Skeletal muscle tissue (tissue), 4 donors: Measurements from ENCODE around the gene COMT. TPM values are rescaled to one million over a fixed set of nuclear protein-coding genes. Genes with fewer than 3 reads are reported as not detected.

Experiments used
- H3K27ac ChIP-seq: one replicate; pipeline ENCODE4 v1.7.0; 2013; ENCODE audit warnings: mild to moderate bottlenecking, low read depth, low read length, inconsistent platforms
- H3K27me3 ChIP-seq, 3 donors: one replicate each; pipeline ENCODE4 v1.7.0; 2013; ENCODE audit warnings: low read length in 3 of 3; ENCODE audit not compliant: control insufficient read depth in 3 of 3, insufficient read depth in 3 of 3
- H3K36me3 ChIP-seq, 3 donors: one replicate each; pipeline ENCODE4 v1.7.0; 2013; ENCODE audit warnings: low read length in 3 of 3; ENCODE audit not compliant: control insufficient read depth in 3 of 3, insufficient read depth in 3 of 3
- H3K4me1 ChIP-seq, 3 donors: one replicate each; pipeline ENCODE4 v1.7.0; 2013; ENCODE audit warnings: low read length in 3 of 3, mild to moderate bottlenecking in 3 of 3; ENCODE audit not compliant: control insufficient read depth in 3 of 3, insufficient read depth in 3 of 3
- H3K4me3 ChIP-seq, 3 donors: one replicate each; pipeline ENCODE4 v1.7.0; 2013; ENCODE audit warnings: low read length in 3 of 3
- H3K9ac ChIP-seq, 3 donors: one replicate each; pipeline ENCODE4 v1.7.0; 2013; ENCODE audit warnings: low read length in 3 of 3, mild to moderate bottlenecking in 3 of 3, moderate library complexity in 2 of 3, low read depth in 1 of 3
- H3K9me3 ChIP-seq, 3 donors: one replicate each; pipeline ENCODE4 v1.7.0; 2013; ENCODE audit warnings: low read length in 3 of 3; ENCODE audit not compliant: control insufficient read depth in 3 of 3
- total RNA-seq: library from RNA; depleted of rRNA; stranded (reverse); fragments of >200 nt; gene quantifications from one replicate; pipeline ENCODE4 v1.2.3, GENCODE V29; 2014
- donor health status: Osteomylitis.

Gene COMT
- total RNA-seq, 1 donor from 2014 or later = 25.6 TPM

- Histone ChIP-seq H3K36me3 (no peaks in the 10 kb centered on the region), H3K9ac (no peak overlapping the region), H3K4me3 (no peak overlapping the region), H3K4me1 (peaks cover 47 to 93% (median 69%) of the 10 kb centered on the region in 3 donors), H3K27me3 (no peaks in the 10 kb centered on the region), H3K9me3 (no peaks in the 10 kb centered on the region), H3K27ac (peak overlapping the region; percentile 47)
Measured at GRCh38 chr22:19995611-19996339, 54.2 kb downstream of the COMT start.

GRCh38 chr22:19996694-19997384 lies 55.3 kb downstream of the COMT start:
- Histone ChIP-seq H3K36me3 (no peaks in the 10 kb centered on the region), H3K4me1 (peaks cover 37 to 91% (median 59%) of the 10 kb centered on the region in 3 donors)

DNA sequence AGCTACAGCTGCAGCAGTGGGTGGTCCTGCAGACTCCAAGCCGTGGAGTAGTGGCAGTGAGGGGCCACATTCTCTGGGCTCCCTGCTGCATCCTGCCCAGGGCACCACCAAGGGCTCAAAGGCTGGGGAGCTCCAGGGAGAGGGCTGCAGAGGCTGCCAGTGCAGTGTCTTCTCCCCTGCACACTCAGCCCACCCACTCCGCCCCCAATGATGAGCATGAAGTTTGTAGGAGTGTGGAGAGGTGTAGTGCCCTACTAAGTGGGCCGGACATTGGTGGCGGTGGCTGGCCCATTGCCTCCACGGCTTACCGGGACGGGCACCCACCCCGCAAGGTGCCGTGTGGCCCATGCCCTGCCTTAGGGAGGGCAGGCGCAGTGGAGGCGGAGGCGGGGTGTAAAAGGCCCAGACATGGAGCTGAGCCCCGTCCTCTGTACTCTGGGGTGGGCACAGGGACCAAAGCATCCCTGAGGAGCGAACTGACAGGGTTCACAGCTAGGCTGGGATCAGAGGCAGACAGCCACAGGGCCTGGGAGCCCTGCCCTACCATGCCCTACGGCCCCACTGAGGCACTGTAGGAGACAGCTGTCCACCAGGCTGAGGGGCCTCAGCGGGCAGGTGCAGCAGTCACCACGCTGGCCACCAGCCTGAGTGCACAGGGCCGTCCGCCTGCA lies 56.1 kb downstream of the COMT start:
- Histone ChIP-seq H3K9ac (peak overlapping the region in 1 of 3 donors; percentile 8), H3K9me3 (no peaks in the 10 kb centered on the region), H3K36me3 (no peaks in the 10 kb centered on the region), H3K4me1 (peaks cover 32 to 86% (median 51%) of the 10 kb centered on the region in 3 donors), H3K4me3 (no peak overlapping the region), H3K27me3 (no peaks in the 10 kb centered on the region), H3K27ac (no peak overlapping the region)

More at GRCh38 chr22:19996694-19997384, 55.3 kb downstream of the COMT start:
- H3K27ac ChIP-seq = no peak overlapping the region
- H3K9ac ChIP-seq = peak overlapping the region in 1 of 3 donors; percentile 8
- no peak overlapping the region for H3K4me3 ChIP-seq
- H3K27me3 ChIP-seq = no peaks in the 10 kb centered on the region
- no peaks in the 10 kb centered on the region for H3K9me3 ChIP-seq

- Histone ChIP-seq H3K27me3 (no peaks in the 10 kb centered on the region), H3K4me1 (peaks cover 26 to 79% (median 46%) of the 10 kb centered on the region in 3 donors), H3K27ac (no peak overlapping the region), H3K36me3 (no peaks in the 10 kb centered on the region), H3K9me3 (no peaks in the 10 kb centered on the region), H3K4me3 (no peak overlapping the region), H3K9ac (peak overlapping the region in 1 of 3 donors; percentile 16)
Measured at GRCh38 chr22:19998232-19998951, 56.8 kb downstream of the COMT start.

DNA sequence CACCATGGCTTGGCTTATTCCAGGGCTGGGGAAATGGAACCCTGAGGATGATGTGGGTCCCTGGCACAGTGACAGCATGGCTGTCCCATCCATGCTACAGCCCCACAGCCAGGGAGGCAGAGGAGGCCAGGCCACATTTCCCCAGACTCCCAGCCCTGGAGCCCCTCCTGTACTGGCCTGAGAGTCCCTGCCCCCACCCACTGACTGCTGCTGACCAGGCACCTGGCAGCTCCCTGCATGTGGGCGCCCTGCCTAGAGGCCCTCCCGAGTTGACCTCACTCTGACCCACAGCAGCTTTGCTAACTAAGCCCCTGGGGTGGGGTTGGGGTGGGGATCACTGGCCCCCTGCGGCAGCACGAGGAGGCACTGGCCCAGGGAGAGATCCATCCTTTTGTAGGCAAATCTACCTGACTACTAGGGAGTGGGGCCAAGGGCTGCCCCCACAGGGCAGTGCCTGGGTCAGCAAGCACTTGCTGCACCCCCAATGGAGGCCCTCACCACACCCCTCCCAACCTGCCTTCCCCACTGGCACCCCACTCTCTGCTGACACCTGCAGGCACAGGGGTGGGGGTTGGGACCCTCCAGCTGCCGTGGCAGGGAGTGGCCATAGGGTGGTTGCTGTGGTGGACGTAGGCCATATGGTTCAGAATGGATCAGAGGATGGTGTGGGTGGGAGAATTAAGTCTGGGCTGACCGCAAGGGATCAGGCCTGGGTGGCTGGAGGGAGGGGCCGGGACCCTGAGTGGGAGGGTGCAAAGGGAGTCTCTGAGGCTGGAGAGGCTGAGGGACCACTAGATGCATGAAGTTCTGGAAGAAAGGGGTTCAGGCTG lies 57.6 kb downstream of the COMT start:
- Histone ChIP-seq H3K36me3 (no peaks in the 10 kb centered on the region), H3K27ac (no peak overlapping the region), H3K4me1 (peaks cover 26 to 74% (median 46%) of the 10 kb centered on the region in 3 donors), H3K4me3 (no peak overlapping the region), H3K27me3 (no peaks in the 10 kb centered on the region), H3K9me3 (peaks cover 0 to under 1% (median 0%) of the 10 kb centered on the region in 3 donors), H3K9ac (peak overlapping the region in 1 of 3 donors; percentile 54)

- peaks cover 0 to 5% (median 0%) of the 10 kb centered on the region in 3 donors for H3K9me3 ChIP-seq
- no peak overlapping the region for H3K27ac ChIP-seq
- H3K4me1 ChIP-seq = peaks cover 26 to 65% (median 40%) of the 10 kb centered on the region in 3 donors
- no peaks in the 10 kb centered on the region for H3K27me3 ChIP-seq
- H3K4me3 ChIP-seq = no peak overlapping the region
- peak overlapping the region in 1 of 3 donors; percentile 16 for H3K9ac ChIP-seq
- H3K36me3 ChIP-seq = no peaks in the 10 kb centered on the region
Measured at GRCh38 chr22:20000246-20001081, 58.9 kb downstream of the COMT start.

DNA sequence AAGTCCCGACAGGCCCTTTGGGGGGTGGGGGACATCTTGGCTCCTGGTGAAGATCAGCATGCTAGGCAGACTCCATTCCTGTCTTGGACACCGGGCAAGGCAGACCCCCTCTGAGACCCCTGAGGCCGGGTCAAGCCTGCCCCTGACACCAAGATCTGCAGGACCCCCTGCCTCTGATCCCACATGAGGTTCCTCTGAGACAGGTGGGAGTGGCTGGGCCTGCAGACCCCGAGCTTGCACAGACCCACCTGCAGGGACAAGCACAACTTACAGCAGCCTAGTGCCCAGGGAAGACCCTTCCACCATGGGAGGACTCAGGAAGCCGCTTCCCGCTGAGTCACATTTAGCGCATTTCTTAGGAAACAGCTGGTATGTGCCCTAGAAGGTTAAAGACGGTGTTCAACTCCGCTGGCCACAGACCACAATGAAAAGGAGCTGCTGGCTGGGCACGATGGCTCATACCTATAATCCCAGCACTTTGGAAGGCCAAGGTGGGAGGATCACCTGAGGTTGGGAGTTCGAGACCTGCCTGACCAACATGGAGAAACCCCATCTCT lies 59.6 kb downstream of the COMT start:
- H3K27me3 ChIP-seq = no peaks in the 10 kb centered on the region
- H3K27ac ChIP-seq = no peak overlapping the region
- no peak overlapping the region for H3K4me3 ChIP-seq
- no peaks in the 10 kb centered on the region for H3K36me3 ChIP-seq
- H3K4me1 ChIP-seq = peaks cover 26 to 58% (median 34%) of the 10 kb centered on the region in 3 donors
- H3K9ac ChIP-seq = no peak overlapping the region
- H3K9me3 ChIP-seq = peaks cover 0 to 5% (median 0%) of the 10 kb centered on the region in 3 donors

DNA sequence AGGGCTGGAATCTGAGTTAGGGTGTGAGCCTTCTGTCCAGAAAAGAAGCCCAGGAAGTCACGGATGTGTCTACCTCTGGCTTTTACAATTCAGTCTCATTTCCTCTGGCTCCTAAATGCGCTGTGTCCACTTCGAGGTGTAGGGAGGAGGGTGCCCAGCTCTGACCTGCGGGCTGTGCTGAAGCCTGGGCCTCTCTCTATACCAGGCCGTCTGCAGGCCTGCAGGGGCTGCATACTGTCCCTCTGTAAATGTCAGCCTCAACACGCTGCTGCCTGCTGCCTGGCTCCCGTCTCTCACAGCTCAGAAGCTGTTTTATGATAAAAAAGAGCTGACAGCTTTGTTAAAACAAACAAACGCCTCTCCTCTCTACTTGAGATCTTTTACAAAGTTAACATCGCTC lies 60.6 kb downstream of the COMT start:
- Histone ChIP-seq H3K4me3 (no peak overlapping the region), H3K9me3 (peaks cover 0 to 5% (median 0%) of the 10 kb centered on the region in 3 donors), H3K27me3 (no peaks in the 10 kb centered on the region), H3K9ac (peak overlapping the region in 1 of 3 donors; percentile 7), H3K27ac (no peak overlapping the region), H3K4me1 (peaks cover 26 to 48% (median 27%) of the 10 kb centered on the region in 3 donors), H3K36me3 (no peaks in the 10 kb centered on the region)
